GM12865 (cell line): ENCODE results near the gene MYOM3.
"Not testable (repeated sequence)": the region's sequence is repeated elsewhere in the genome, so short reads cannot be mapped to it uniquely, and the experiment has no call there.

Source experiments
- DNase-seq: peaks from one replicate; pipeline ENCODE4 v3.0.0; 2010; ENCODE audit warnings: low read depth
- H3K4me3 ChIP-seq: 2 replicates; pipeline ENCODE4 v1.5.1; 2011; ENCODE audit warnings: mild to moderate bottlenecking, low read depth, low read length, control low read depth
- CTCF ChIP-seq: IDR thresholded peaks from 2 replicates; pipeline ENCODE4 v1.5.1; 2011; ENCODE audit warnings: low read length, control low read depth, low read depth, inconsistent platforms; ENCODE audit not compliant: insufficient read depth; ENCODE audit errors: missing control alignments

The MYOM3 gene

GRCh38 chr1:24052220-24052619 lies 59.7 kb downstream of the MYOM3 start:
- no peak overlapping the region for H3K4me3 ChIP-seq
- no peak for DNase-seq
- TF ChIP-seq CTCF = no peak

- H3K4me3 ChIP-seq = no peak overlapping the region
- DNase-seq = no peak
These were observed 60.6 kb downstream of the MYOM3 start for GRCh38 chr1:24051206-24051945.

DNA sequence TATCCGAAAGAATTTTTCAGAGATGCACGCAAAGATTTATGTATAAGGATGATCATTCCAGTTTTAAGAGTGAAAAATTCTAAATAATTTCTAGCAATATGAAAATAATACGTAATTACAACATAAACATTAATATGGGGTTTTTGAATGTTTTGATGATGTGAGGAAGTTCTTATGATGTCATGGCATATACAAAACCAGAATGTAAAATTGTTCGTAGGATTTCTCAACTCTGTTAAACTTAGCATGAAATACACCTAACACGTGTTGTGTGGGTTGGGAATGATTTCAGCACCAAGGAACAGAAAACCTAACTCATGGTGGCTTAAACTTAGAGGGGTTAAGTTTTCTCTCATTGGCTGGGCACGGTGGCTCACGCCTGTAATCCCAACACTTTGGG lies 62.2 kb downstream of the MYOM3 start:
- H3K4me3 ChIP-seq = no peak overlapping the region
- no peak for TF ChIP-seq CTCF
- no peak for DNase-seq

More at GRCh38 chr1:24051206-24051945, 60.6 kb downstream of the MYOM3 start:
- no peak for TF ChIP-seq CTCF

DNA sequence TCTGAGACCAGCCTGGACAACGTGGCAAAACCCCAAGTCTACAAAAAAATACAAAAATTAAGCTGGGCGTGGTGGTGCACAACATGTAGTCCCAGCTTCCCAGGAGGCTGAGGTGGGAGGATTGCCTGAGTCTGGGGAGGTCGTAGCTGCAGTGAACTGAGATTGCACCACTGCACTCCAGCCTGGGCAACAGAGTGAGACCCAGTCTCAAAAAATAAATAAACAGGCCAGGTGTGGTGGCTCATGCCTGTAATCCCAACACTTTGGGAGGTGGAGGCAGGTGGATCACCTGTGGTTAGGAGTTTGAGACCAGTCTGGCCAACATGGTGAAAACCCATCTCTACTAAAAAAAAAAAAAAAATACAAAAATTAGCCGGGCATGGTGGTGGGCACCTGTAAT lies 63.0 kb downstream of the MYOM3 start:
- H3K4me3 ChIP-seq, DNase-seq: not testable (repeated sequence)

- no peak for TF ChIP-seq CTCF
- no peak overlapping the region for H3K4me3 ChIP-seq
- DNase-seq = no peak
These were observed 63.6 kb downstream of the MYOM3 start for GRCh38 chr1:24048205-24048869.

DNA sequence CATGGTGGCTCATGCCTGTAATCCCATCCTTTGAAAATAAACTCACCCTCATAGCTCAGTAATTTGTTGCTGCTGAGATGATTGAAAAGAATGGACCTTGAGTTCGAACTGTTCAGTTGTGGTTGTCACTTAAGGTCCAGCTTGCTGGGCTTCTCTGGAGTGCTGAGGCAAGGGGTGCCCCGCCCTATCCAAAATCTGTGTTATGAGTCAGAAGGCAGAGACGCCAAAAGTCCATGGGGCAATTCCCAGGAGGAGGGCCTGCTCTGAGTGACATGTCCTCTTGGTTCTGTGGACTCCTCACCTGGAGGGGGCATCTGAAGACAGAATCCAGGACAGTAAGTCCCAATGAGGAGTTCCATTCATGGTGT lies 64.8 kb downstream of the MYOM3 start:
- DNase-seq = no peak
- no peak for TF ChIP-seq CTCF
- H3K4me3 ChIP-seq = no peak overlapping the region

GRCh38 chr1:24045771-24046170 lies 66.2 kb downstream of the MYOM3 start:
- TF ChIP-seq CTCF = no peak
- H3K4me3 ChIP-seq = no peak overlapping the region
- DNase-seq = no peak

DNA sequence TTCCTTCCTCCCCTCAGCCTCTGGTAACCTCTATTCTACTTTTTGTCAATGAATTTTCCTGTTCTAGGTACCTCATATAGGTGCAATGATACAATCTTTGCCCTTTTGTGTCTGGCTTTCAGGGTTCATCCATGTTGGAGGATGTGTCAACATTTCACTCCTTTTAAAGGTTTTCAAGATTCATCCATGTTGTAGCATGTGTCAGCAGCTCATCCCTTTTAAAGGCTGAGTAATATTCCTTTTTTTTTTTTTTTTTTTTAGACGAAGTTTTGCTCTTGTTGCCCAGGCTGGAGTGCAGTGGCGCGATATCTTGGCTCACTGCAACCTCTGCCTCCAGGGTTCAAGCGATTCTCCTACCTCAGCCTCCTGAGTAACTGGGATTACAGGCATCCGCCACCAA lies 67.3 kb downstream of the MYOM3 start:
- H3K4me3 ChIP-seq = not testable (repeated sequence)

More for the DNA sequence above, 67.3 kb downstream of the MYOM3 start:
- DNase-seq = not testable (repeated sequence)
